Ishikawa (cell line): ENCODE measurements around the gene SCGB1C2.

Source experiments
- CEBPB ChIP-seq: IDR thresholded peaks from 2 replicates; pipeline ENCODE4 v1.6.1; 2012
- CREB1 ChIP-seq: IDR thresholded peaks from 2 replicates; pipeline ENCODE4 v1.6.1; 2012; ENCODE audit warnings: low read depth
- EGR1 ChIP-seq: IDR thresholded peaks from 2 replicates; pipeline ENCODE4 v1.6.1; 2012
- FOXM1 ChIP-seq: IDR thresholded peaks from 2 replicates; pipeline ENCODE4 v1.6.1; 2012; ENCODE audit warnings: low read depth, borderline replicate concordance
- RAD21 ChIP-seq: IDR thresholded peaks from 2 replicates; pipeline ENCODE4 v1.6.1; 2012; ENCODE audit warnings: low read depth
- TF ChIP-seq, protein P1 (sequence below): IDR thresholded peaks from 2 replicates; pipeline ENCODE4 v1.6.1; 2012

GRCh38 chr17:178292-179065, 41.1 kb downstream of the SCGB1C2 start:
- no peak for TF ChIP-seq CREB1
- TF ChIP-seq FOXM1, result no peak
- TF ChIP-seq, protein P1, sequence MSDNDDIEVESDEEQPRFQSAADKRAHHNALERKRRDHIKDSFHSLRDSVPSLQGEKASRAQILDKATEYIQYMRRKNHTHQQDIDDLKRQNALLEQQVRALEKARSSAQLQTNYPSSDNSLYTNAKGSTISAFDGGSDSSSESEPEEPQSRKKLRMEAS, result no peak
- no peak for TF ChIP-seq CEBPB
- no peak for TF ChIP-seq RAD21
- TF ChIP-seq EGR1, result no peak
